Measurements from ENCODE around the gene NT5C1A. TPM values are rescaled to one million over a fixed set of nuclear protein-coding genes. Genes with fewer than 3 reads are reported as not detected.

NT5C1A gene
- total RNA-seq, 1 donor from 2014 or later = not detected

DNA sequence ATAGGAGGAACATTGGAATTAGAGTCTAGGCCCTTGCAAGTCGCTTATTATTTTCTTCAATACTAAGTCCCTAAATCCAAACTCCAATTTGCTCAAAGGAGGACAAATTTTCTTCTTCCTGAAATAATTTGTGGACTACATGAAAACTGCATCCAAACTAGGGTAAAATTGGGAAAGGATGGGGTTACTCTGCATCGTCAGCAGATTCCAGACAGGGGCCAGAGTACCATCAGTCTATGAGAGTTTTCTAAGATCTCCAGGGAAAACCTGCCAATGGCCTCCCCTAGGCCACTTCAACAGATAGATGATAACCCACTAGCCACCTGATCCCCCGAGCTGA lies 33.0 kb downstream of the NT5C1A start:
- no peak for DNase-seq (ENCODE audit: low read depth, low spot score)

- DNase-seq (ENCODE audit: low read depth, low spot score) = no peak
These were observed 34.5 kb downstream of the NT5C1A start for GRCh38 chr1:39637361-39637760.

GRCh38 chr1:39635871-39636210 lies 36.1 kb downstream of the NT5C1A start:
- DNase-seq (ENCODE audit: low read depth, low spot score) = no peak

GRCh38 chr1:39635205-39635870 lies 36.6 kb downstream of the NT5C1A start:
- DNase-seq (ENCODE audit: low read depth, low spot score) = no peak

- DNase-seq (ENCODE audit: low read depth, low spot score) = no peak
These were observed 38.5 kb downstream of the NT5C1A start for GRCh38 chr1:39633422-39633821.

GRCh38 chr1:39632682-39633417 lies 39.1 kb downstream of the NT5C1A start:
- DNase-seq (ENCODE audit: low read depth, low spot score) = no peak

GRCh38 chr1:39632323-39632681 lies 39.6 kb downstream of the NT5C1A start:
- no peak for DNase-seq (ENCODE audit: low read depth, low spot score)

- no peak for DNase-seq (ENCODE audit: low read depth, low spot score)
These were observed 40.3 kb downstream of the NT5C1A start for GRCh38 chr1:39631361-39632322.

DNA sequence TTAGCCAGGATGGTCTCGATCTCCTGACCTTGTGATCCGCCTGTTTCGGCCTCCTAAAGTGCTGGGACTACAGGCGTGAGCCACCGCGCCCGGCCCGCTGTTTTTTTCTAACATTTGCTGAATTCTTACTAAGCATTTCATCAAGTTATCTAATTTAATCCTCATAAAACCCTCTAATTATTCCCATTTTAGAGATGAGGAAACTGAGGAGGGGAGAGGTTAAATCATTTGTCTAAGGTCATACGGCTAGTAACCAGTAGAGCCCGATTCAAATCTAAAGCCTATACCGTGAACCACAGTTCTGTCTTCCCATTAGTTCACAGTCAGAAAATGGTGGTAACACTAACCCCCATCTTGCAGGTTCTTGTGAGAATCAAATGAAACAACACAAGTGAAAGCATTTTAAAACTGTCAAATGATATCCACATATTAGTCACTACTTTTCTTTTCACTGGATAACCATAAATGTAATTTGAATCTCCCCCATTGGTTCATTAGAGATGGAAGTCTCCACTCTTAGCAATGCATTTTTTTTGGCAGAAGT lies 43.0 kb downstream of the NT5C1A start:
- no peak for DNase-seq (ENCODE audit: low read depth, low spot score)

DNA sequence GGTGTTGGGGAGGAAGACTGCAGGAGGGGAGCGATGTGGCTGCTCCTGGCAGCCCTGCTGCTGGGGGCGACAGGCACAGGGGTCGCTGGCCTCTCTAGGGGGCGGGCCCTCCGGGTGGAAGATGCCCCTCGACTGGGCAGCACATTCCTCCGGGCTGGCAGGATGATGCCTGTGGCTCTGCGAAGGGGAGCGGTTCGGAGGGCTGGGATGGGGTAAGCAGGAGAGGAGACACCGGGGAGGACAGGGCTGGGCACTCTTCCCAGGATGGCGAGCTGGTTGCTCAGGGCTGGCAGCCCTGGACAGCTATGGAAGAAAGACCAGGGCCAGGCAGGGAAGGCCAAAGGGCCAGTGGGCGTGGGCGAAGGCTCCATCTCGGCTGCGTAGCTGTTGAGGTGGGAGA lies 45.3 kb downstream of the NT5C1A start:
- no peak for DNase-seq (ENCODE audit: low read depth, low spot score)

DNA sequence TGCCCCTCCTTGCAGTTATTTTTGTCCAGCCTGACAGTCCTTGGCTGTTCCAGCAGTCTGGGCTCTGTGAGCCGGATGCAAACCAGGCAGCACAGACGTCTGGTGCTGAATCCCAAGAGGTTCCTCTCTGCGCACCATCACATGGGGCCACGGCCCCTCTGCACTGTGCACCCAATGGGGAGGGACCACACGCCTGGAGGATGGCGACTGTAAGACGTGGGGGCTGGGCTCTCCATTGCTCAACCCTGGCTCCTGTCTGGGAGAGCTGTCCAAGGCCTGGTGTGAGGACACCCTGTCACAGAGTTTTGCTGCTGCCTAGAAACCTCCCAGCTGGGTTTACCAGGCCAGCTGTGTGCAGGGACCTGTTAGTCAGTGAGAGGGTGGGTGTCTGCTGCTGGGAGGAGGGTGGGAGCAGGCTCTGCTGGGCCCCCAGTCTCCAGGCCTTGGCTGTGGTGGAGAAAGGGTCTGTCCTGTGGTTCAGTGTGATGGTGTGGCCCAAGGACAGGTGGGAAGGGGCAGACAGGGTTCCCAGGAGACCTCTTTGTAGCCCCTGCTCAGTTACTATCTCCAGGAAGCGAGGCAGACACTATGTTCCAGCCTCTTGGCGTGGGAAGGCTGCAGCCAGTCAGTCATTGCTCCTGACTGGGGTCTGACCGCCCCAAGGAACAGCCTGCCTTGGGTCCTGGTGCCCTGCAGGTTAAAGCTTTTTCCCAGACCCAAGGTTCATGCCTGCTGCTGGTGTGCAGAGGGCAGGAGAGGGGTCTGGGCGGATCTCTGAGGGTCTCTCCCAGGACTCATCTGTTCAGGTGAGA lies 46.2 kb downstream of the NT5C1A start:
- no peak for DNase-seq (ENCODE audit: low read depth, low spot score)

- DNase-seq (ENCODE audit: low read depth, low spot score) = no peak
These were observed 46.9 kb downstream of the NT5C1A start for GRCh38 chr1:39625009-39625408.

DNA sequence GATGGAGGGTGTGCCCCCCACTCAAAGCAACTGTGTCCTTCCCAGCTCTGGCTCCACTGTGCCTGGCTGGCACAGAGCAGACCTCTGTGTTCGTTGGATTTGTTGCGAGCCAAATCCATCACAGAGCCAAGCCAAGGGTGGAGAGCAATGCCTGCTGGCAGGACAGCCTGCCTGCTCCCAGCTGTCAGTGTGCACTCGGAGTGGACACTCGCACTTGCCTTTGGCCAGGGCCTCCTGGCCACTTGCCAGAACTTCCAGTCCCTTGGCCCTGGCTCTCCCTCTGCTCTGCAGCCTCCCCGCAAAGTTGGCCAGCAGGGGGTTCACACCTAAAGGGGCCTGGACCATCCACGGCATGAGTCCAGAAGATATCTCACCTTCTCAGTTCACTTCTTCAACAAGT lies 48.9 kb downstream of the NT5C1A start:
- DNase-seq (ENCODE audit: low read depth, low spot score) = no peak

DNA sequence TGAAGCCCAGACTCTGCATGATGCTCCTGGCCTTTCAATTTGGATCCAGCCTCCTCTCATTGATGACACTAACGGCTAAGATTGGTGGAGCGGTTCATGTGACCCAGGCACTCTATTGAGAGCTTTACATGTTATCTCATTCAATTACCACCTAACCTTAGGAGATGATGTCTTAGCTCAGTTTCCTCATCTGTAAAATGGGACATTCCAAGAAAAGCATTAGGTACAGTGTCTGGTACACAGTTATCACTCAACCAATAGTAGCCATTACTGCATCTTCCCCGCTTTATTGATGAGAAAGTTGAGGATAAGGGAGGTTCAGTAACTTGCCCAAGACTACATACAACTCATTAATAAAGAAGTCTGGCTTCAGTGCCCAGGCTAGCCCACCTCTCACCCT lies 49.5 kb downstream of the NT5C1A start:
- no peak for DNase-seq (ENCODE audit: low read depth, low spot score)

DNA sequence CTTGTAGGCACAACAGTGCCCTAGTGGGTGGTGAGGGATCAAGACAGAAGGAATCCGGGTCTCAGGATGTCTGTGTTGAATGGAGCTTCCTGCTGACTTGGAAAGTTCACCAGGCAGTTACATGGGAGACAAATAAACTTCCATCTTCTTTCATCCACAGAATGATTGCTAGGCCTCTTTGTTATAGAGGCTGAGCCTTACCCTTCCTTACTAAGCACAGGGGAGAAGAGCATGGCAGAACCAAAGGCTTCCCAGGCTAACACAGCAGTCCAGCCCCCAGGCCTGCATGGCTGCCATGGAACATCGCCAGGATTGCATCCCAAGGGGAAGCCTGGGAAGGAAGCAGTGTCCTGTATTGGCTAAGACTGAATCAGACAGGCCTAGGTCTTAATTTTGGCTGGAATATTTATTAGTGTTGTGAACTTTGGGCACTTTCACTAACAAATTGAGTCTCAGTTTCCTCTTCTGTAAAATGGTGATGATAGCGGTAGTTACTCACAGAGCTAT lies 51.2 kb downstream of the NT5C1A start:
- DNase-seq (ENCODE audit: low read depth, low spot score) = no peak

- no peak for DNase-seq (ENCODE audit: low read depth, low spot score)
These were observed 54.3 kb downstream of the NT5C1A start for GRCh38 chr1:39617488-39618049.

DNA sequence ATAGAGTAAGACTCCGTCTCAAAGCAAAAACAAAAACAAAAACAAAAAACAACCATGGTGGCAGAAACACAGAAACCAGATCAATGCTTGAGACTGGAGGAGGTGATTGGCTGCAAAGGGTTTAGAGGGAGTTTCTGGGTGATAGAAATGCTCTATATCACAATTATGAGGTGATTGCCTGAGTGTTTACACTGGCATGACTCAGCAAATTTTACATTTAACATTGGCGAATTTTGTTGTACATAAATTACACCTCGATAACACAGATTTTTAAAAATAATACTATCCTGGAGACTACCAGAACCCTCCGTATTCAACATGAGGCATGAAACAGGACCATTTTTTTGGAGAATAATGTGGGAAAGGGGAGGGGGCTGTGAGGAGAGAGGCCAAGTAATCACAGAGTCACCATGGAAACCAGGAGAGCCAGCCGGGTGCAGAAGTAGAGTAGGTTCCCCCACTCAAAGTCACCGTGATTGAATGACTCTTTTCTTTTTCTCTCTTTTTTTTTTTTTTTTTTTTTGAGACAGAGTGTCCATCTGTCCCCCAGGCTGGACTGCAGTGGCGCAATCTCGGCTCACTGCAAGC lies 56.7 kb downstream of the NT5C1A start:
- DNase-seq (ENCODE audit: low read depth, low spot score) = no peak

DNA sequence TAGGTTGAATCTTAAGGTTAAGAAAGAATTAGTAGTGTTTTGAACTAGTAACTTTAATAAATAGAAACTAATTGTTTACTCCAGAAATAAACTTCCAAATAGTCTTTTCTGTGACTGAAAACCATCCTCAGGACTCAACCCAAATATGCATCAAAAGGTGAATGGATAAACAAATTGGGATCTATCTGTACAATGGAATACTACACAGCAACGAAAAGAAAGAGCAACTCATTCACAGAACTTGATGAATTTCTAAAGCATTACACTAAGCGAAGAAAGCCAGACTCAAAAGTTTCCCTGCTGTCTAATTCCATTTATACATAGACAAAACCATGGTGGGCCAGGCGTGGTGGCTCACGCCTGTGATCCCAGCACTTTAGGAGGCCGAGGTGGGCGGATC lies 57.4 kb downstream of the NT5C1A start:
- DNase-seq (ENCODE audit: low read depth, low spot score) = no peak

DNA sequence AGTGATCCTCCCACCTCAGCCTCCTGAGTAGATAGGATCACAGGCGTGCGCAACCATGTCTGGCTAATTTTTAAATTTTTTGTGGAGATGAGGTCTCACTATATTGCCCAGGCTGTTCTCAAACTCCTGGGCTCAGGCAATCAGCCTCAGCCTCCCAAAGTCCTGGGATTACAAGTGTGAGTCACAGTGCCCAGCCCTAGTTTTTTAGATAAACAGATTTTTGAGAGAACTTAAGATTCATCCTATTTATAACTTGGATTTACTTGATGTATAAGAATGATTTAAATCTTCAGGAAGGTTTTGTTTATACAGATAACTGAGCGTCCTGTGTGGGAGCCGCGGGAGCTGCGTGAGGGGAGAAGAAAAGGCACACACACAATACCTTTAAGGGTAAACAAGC lies 58.7 kb downstream of the NT5C1A start:
- no peak for DNase-seq (ENCODE audit: low read depth, low spot score)

GRCh38 chr1:39609618-39610331 lies 62.1 kb downstream of the NT5C1A start:
- DNase-seq (ENCODE audit: low read depth, low spot score) = no peak

Data from pulmonary artery endothelial cell (primary cell).